Activated B cell treated with CpG ODN at 0.5 μM for 24 hours (primary cell): ENCODE measurements around the gene CCDC50. TPM values are rescaled to one million over a fixed set of nuclear protein-coding genes. Genes with fewer than 3 reads are reported as not detected.

Source experiments
- ATAC-seq: fragments of 200-7000 bp; cut with Tn5 transposase; one replicate; pipeline ENCODE4 v1.10.0; 2021; ENCODE audit warnings: low read depth, mild to moderate bottlenecking, moderate library complexity
- CTCF ChIA-PET: fragments of 350-600 bp; sonication (Branson Sonifier 250); formaldehyde crosslinking; loops from one replicate; lab custom pipeline; 2021; ENCODE audit warnings: antibody characterized with exemption; lab: Charles Lee
- POLR2A ChIA-PET: fragments of 350-600 bp; sonication (Branson Sonifier 250); formaldehyde crosslinking; loops from one replicate; lab custom pipeline; 2021; ENCODE audit warnings: antibody characterized with exemption; lab: Charles Lee
- DNase-seq: peaks from one replicate; pipeline ENCODE4 v3.0.0; 2022
- H3K27ac Mint-ChIP-seq: one replicate; pipeline ENCODE4 v1.8.0; 2020; ENCODE audit warnings: mixed read lengths
- H3K27me3 Mint-ChIP-seq: one replicate; pipeline ENCODE4 v1.8.0; 2021; ENCODE audit warnings: mixed read lengths
- H3K36me3 Mint-ChIP-seq: one replicate; pipeline ENCODE4 v1.8.0; 2021; ENCODE audit warnings: low read depth, mixed read lengths
- H3K4me1 Mint-ChIP-seq: one replicate; pipeline ENCODE4 v1.8.0; 2021; ENCODE audit warnings: mixed read lengths
- H3K4me3 Mint-ChIP-seq: one replicate; pipeline ENCODE4 v1.8.0; 2020; ENCODE audit warnings: mild to moderate bottlenecking, mixed read lengths
- H3K9me3 Mint-ChIP-seq: one replicate; pipeline ENCODE4 v1.8.0; 2020; ENCODE audit warnings: mixed read lengths
- CTCF ChIP-seq: fragments of 200-600 bp; IDR thresholded peaks from one replicate; pipeline ENCODE4 v1.8.0; 2022; ENCODE audit warnings: antibody characterized with exemption, mild to moderate bottlenecking
- intact Hi-C: fragments of 100-400 bp; cut with micrococcal nuclease; formaldehyde crosslinking; loops from one replicate; pipeline ENCODE4 v1.15.1; 2024
- total RNA-seq: library from RNA; stranded (reverse); gene quantifications from 2 replicates; pipeline ENCODE4 v1.2.3, GENCODE V29; 2022

The CCDC50 gene
- total RNA-seq, 1 donor from 2014 or later: 153 TPM

GRCh38 chr3:191340966-191341365 lies 11.8 kb downstream of the CCDC50 start:
- intact Hi-C loops: no loop called here
- TF ChIP-seq CTCF: no peak
- Mint-ChIP-seq H3K27me3 (no peaks in the 10 kb centered on the region), H3K4me1 (peaks cover 96% of the 10 kb centered on the region), H3K27ac (peak overlapping the region; percentile 35), H3K9me3 (no peaks in the 10 kb centered on the region), H3K4me3 (no peak overlapping the region), H3K36me3 (peaks cover 19% of the 10 kb centered on the region)
- ChIA-PET POLR2A (interaction anchor here (1.4 kb wide), 1 partner anchor 14 kb away, joined by 3 read pairs; no protein-coding TSS in a partner anchor), CTCF (interaction anchor here (1.0 kb wide), 1 partner anchor 14 kb away, joined by 3 read pairs; no protein-coding TSS in a partner anchor)
- ATAC-seq (no peak), DNase-seq (no peak)

- ATAC-seq (no peak), DNase-seq (no peak)
- H3K9me3 Mint-ChIP-seq: no peaks in the 10 kb centered on the region
- no peaks in the 10 kb centered on the region for H3K27me3 Mint-ChIP-seq
- POLR2A ChIA-PET: no interaction called here
- CTCF ChIA-PET: interaction anchor here (1.0 to 1.5 kb wide), 2 partner anchors 13 to 97 kb away, joined by 3 to 4 read pairs; no protein-coding TSS in a partner anchor
- intact Hi-C loops: loop anchor here (2.0 kb wide), 1 partner anchor 17 kb away; no protein-coding TSS in a partner anchor
- TF ChIP-seq CTCF: no peak
- H3K36me3 Mint-ChIP-seq: peaks cover 19% of the 10 kb centered on the region
- H3K27ac Mint-ChIP-seq: peak overlapping the region; percentile 15
- H3K4me1 Mint-ChIP-seq: peaks cover 95% of the 10 kb centered on the region
- no peak overlapping the region for H3K4me3 Mint-ChIP-seq
Measured at GRCh38 chr3:191342006-191342405, 12.8 kb downstream of the CCDC50 start.

- Mint-ChIP-seq H3K9me3 (no peaks in the 10 kb centered on the region), H3K27ac (peak overlapping the region; percentile 15), H3K27me3 (no peaks in the 10 kb centered on the region), H3K4me3 (no peak overlapping the region), H3K4me1 (peaks cover 93% of the 10 kb centered on the region), H3K36me3 (peaks cover 19% of the 10 kb centered on the region)
- intact Hi-C loops: loop anchor here (2.0 kb wide), 1 partner anchor 16 kb away; no protein-coding TSS in a partner anchor
- ChIA-PET POLR2A (no interaction called here), CTCF (interaction anchor here (1.5 kb wide), 1 partner anchor 98 kb away, joined by 4 read pairs; no protein-coding TSS in a partner anchor)
- no peak for TF ChIP-seq CTCF
- DNase-seq (no peak), ATAC-seq (no peak)
Measured at GRCh38 chr3:191342411-191342810, 13.2 kb downstream of the CCDC50 start.

- DNase-seq (no peak), ATAC-seq (no peak)
- Mint-ChIP-seq H3K27ac (peak overlapping the region; percentile 57), H3K36me3 (peaks cover 17% of the 10 kb centered on the region), H3K27me3 (no peaks in the 10 kb centered on the region), H3K9me3 (no peaks in the 10 kb centered on the region), H3K4me3 (no peak overlapping the region), H3K4me1 (peaks cover 93% of the 10 kb centered on the region)
- TF ChIP-seq CTCF: no peak
- CTCF ChIA-PET: no interaction called here
- intact Hi-C loops: loop anchor here (2.0 kb wide), 1 partner anchor 16 kb away; no protein-coding TSS in a partner anchor
- POLR2A ChIA-PET: no interaction called here
Measured at GRCh38 chr3:191343115-191343514, 13.9 kb downstream of the CCDC50 start.

GRCh38 chr3:191343913-191344312 lies 14.7 kb downstream of the CCDC50 start:
- Mint-ChIP-seq H3K4me3 (no peak overlapping the region), H3K9me3 (no peaks in the 10 kb centered on the region), H3K27me3 (no peaks in the 10 kb centered on the region), H3K4me1 (peaks cover 93% of the 10 kb centered on the region), H3K36me3 (peaks cover 17% of the 10 kb centered on the region), H3K27ac (no peak overlapping the region)
- no peak for TF ChIP-seq CTCF
- ATAC-seq (no peak), DNase-seq (no peak)
- CTCF ChIA-PET: no interaction called here
- intact Hi-C loops: loop anchor here (2.0 kb wide), 1 partner anchor 15 kb away; no protein-coding TSS in a partner anchor
- POLR2A ChIA-PET: no interaction called here
